ENCODE data around the gene CBX3. TPM values are rescaled to one million over a fixed set of nuclear protein-coding genes. Genes with fewer than 3 reads are reported as not detected.

CBX3 gene
- total RNA-seq, 2 donors from 2014 or later, result 51.6 to 75.3 TPM

GRCh38 chr7:26185844-26186180, 15.7 kb upstream of the CBX3 start:
- Histone ChIP-seq H3K36me3 (peaks cover 0 to 6% of the 10 kb centered on the region in 2 donors), H3K4me1 (replicated peaks) (no peaks in the 10 kb centered on the region), H3K27ac (no peak overlapping the region), H3K4me3 (no peak overlapping the region), H3K27me3 (replicated peaks; ENCODE audit: insufficient read depth) (no peaks in the 10 kb centered on the region), H3K9me3 (no peaks in the 10 kb centered on the region)
- TF ChIP-seq, protein P1, sequence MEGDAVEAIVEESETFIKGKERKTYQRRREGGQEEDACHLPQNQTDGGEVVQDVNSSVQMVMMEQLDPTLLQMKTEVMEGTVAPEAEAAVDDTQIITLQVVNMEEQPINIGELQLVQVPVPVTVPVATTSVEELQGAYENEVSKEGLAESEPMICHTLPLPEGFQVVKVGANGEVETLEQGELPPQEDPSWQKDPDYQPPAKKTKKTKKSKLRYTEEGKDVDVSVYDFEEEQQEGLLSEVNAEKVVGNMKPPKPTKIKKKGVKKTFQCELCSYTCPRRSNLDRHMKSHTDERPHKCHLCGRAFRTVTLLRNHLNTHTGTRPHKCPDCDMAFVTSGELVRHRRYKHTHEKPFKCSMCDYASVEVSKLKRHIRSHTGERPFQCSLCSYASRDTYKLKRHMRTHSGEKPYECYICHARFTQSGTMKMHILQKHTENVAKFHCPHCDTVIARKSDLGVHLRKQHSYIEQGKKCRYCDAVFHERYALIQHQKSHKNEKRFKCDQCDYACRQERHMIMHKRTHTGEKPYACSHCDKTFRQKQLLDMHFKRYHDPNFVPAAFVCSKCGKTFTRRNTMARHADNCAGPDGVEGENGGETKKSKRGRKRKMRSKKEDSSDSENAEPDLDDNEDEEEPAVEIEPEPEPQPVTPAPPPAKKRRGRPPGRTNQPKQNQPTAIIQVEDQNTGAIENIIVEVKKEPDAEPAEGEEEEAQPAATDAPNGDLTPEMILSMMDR (IDR thresholded peaks at IDR 0.05), result no peak
- no peak for TF ChIP-seq POLR2AphosphoS5 (IDR thresholded peaks at IDR 0.05)
- no peak for TF ChIP-seq POLR2A (IDR thresholded peaks at IDR 0.05)
- 93% methylated on average over 1 of the region's 1 CpG for WGBS
- intact Hi-C loops (cut with DNase I), result no loop called here
- DNase-seq (ENCODE audit: low spot score), result no peak

GRCh38 chr7:26186364-26187311, 14.9 kb upstream of the CBX3 start:
- no peaks in the 10 kb centered on the region for H3K9me3 ChIP-seq
- H3K4me1 ChIP-seq (replicated peaks), result no peaks in the 10 kb centered on the region
- no peak for TF ChIP-seq POLR2AphosphoS5 (IDR thresholded peaks at IDR 0.05)
- TF ChIP-seq, protein P1 (IDR thresholded peaks at IDR 0.05), result no peak
- no peak for TF ChIP-seq POLR2A (IDR thresholded peaks at IDR 0.05)
- no peak for DNase-seq (ENCODE audit: low spot score)
- H3K27me3 ChIP-seq (replicated peaks; ENCODE audit: insufficient read depth), result no peaks in the 10 kb centered on the region
- no peak overlapping the region for H3K27ac ChIP-seq
- H3K36me3 ChIP-seq, result peaks cover 0 to 9% of the 10 kb centered on the region in 2 donors
- intact Hi-C loops (cut with DNase I), result no loop called here
- WGBS, result 76% methylated on average over 5 of the region's 5 CpGs
- no peak overlapping the region for H3K4me3 ChIP-seq

- intact Hi-C loops (cut with DNase I), result no loop called here
Observed at GRCh38 chr7:26187380-26188205, 14.0 kb upstream of the CBX3 start.

DNA sequence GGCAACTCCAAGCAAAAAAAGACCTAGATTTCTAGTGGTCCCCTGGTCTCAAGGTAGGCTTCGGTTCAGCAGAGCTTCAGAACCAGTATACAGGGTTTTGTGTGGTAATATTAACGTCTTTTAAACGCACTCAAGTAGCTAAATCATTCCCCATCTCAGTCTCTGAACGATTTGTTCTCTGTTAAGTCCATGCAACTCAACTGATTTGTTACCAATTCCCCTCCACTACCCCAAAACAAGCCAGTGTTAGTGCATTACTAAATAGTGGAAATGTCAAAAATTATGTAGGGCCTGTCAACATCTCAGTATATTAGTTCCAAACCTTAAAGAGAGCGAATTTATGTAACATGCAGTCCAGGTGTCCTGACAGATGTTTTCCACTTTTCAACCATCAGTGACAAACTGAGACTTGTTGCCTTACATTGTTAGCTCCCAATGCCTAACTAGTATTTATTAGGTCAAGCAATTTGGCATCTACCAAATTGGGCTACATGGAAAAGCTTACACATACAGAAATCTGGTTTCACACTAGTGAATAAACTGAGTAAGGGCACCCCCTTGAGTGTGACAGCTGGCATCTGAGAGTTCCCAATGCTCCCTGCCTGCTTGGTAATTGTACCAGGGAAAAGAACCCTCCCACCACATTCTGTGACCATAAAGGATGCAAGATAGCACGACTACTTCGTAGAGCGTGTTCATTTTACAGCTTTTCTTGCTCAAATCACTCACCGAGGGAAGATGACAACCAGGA, 13.2 kb upstream of the CBX3 start:
- H3K27ac ChIP-seq, result no peak overlapping the region
- H3K27me3 ChIP-seq (replicated peaks; ENCODE audit: insufficient read depth), result no peaks in the 10 kb centered on the region
- H3K4me3 ChIP-seq, result no peak overlapping the region
- intact Hi-C loops (cut with DNase I), result no loop called here
- WGBS, result 84% methylated on average over 9 of the region's 9 CpGs
- no peaks in the 10 kb centered on the region for H3K9me3 ChIP-seq
- peaks cover under 1 to 9% of the 10 kb centered on the region in 2 donors for H3K36me3 ChIP-seq
- no peak for DNase-seq (ENCODE audit: low spot score)
- H3K4me1 ChIP-seq (replicated peaks), result no peaks in the 10 kb centered on the region
- TF ChIP-seq POLR2AphosphoS5 (IDR thresholded peaks at IDR 0.05) (no peak), POLR2A (IDR thresholded peaks at IDR 0.05) (no peak)
- TF ChIP-seq, protein P1 (IDR thresholded peaks at IDR 0.05), result no peak

More at GRCh38 chr7:26187380-26188205, 14.0 kb upstream of the CBX3 start:
- DNase-seq (ENCODE audit: low spot score), result no peak
- Histone ChIP-seq H3K4me1 (replicated peaks) (no peaks in the 10 kb centered on the region), H3K27me3 (replicated peaks; ENCODE audit: insufficient read depth) (no peaks in the 10 kb centered on the region), H3K4me3 (no peak overlapping the region), H3K36me3 (peaks cover 0 to 9% of the 10 kb centered on the region in 2 donors), H3K27ac (no peak overlapping the region), H3K9me3 (no peaks in the 10 kb centered on the region)
- TF ChIP-seq POLR2A (IDR thresholded peaks at IDR 0.05) (no peak), POLR2AphosphoS5 (IDR thresholded peaks at IDR 0.05) (no peak)
- TF ChIP-seq, protein P1 (IDR thresholded peaks at IDR 0.05), result no peak
- 73% methylated on average over 11 of the region's 11 CpGs for WGBS

All from prostate gland (tissue), 2 donors.